Subcutaneous adipose tissue (tissue), 4 donors: ENCODE results near the gene HTT. TPM values are rescaled to one million over a fixed set of nuclear protein-coding genes. Genes with fewer than 3 reads are reported as not detected.

Experiments used
- total RNA-seq, 4 donors: library from RNA; depleted of rRNA; stranded (reverse); fragments of >200 nt; gene quantifications; one replicate each; pipeline ENCODE4 v1.1.0, GENCODE V29; 2016
- TF ChIP-seq, protein P1 (sequence below): fragments of 450-650 bp; IDR thresholded peaks from one replicate; pipeline ENCODE4 v1.5.1; 2016; ENCODE audit warnings: low read depth, mild to moderate bottlenecking, control low read depth, antibody characterized with exemption, moderate library complexity

The HTT gene
- total RNA-seq, 4 donors from 2014 or later = 48.2 to 79.3 (median 72.1) TPM

DNA sequence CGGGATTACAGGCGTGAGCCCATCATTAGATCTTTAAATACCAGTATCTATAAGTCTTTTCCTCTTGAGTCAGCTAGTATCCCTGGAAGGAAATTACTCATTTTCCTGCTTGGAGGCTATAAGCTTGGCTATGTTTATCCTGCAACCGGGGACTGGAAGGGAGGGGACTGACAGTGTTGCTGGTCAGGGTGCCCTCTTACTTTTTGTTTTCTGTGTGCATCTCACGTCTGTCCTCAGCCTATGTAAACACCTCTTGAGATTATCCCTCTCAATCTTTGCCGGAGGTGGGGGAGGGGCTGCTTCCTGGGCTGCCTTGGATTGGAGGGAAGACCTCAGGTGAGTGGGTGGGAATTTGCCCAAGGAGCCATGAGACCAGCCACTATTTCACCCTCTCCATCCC, 37.0 kb downstream of the HTT start:
- TF ChIP-seq, protein P1, sequence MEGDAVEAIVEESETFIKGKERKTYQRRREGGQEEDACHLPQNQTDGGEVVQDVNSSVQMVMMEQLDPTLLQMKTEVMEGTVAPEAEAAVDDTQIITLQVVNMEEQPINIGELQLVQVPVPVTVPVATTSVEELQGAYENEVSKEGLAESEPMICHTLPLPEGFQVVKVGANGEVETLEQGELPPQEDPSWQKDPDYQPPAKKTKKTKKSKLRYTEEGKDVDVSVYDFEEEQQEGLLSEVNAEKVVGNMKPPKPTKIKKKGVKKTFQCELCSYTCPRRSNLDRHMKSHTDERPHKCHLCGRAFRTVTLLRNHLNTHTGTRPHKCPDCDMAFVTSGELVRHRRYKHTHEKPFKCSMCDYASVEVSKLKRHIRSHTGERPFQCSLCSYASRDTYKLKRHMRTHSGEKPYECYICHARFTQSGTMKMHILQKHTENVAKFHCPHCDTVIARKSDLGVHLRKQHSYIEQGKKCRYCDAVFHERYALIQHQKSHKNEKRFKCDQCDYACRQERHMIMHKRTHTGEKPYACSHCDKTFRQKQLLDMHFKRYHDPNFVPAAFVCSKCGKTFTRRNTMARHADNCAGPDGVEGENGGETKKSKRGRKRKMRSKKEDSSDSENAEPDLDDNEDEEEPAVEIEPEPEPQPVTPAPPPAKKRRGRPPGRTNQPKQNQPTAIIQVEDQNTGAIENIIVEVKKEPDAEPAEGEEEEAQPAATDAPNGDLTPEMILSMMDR = no peak

DNA sequence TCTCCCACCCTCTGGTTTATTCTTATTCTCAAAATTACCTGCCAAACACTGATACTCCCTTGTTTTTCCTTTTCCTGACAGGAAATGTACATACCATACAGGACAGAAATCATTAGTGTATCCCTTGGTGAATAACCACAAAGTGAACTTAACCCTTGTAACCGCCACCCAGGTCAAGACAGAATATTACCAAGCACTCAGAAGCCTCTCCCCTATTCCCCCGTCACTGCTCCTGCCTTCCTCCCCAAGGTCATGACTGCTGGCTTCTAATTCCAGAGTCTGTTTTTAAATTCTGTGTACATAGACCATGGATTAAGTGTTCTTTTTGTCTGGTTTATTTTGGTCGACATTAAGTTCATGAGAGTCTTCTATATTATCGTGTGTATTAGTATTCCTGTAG, 37.7 kb downstream of the HTT start:
- TF ChIP-seq, protein P1 = no peak

DNA sequence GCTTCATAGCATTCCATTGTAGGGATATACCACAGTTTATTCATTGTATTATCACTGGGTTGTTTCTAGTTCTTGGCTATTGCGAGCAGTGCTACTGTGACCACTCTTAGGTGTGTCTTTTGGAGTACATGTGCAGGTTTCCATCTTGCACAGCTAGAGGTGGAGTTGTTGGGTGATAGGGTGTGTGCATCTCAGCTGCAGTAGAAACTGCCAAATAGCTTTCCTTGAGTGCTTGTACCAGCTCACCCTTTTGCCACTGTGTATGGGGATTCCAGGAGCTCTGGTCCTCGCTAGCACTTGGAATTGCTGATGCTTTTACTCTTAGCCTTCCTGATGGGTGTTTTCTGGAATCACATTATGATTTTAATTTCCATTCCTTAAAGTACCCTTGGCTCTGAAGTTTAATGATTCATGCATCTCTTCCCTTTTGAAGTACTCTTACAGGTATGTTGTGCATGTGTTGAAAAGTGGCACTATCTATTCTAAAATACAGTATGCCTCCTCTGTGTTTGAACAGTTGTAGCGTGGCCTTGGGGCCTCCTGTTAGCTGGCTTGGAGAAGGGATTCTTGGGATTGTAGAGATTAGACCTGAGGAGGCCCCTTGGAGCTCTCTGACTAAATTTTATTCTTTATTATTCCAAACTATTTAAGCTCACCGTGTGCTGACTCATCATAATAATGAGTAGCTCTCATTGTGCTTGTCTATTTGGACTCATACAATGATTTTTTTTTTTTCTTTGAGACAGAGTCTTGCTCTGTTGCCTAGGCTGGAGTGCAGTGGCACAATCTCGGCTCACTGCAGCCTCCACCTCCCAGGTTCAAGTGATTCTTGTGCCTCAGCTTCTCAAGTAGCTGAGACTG, 38.4 kb downstream of the HTT start:
- TF ChIP-seq, protein P1 = no peak

DNA sequence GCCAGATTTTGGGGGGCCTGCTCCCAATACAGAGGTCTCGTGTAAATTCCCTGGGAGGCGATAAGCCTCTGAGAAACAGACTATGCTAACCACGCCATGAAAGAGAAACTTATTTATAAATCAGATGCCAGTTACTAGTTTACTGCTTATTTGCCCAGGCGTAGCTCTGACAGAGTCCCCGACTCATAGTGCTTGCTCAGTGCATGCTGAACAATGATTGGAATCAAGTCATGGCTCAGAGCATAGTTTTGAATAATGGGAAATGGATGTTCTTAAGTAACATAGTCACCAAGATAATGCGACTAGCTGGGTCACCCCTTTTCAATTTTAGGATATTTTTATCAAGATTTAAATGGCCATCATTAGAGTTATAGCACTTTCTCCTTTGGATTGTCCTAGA, 39.9 kb downstream of the HTT start:
- TF ChIP-seq, protein P1 = no peak

DNA sequence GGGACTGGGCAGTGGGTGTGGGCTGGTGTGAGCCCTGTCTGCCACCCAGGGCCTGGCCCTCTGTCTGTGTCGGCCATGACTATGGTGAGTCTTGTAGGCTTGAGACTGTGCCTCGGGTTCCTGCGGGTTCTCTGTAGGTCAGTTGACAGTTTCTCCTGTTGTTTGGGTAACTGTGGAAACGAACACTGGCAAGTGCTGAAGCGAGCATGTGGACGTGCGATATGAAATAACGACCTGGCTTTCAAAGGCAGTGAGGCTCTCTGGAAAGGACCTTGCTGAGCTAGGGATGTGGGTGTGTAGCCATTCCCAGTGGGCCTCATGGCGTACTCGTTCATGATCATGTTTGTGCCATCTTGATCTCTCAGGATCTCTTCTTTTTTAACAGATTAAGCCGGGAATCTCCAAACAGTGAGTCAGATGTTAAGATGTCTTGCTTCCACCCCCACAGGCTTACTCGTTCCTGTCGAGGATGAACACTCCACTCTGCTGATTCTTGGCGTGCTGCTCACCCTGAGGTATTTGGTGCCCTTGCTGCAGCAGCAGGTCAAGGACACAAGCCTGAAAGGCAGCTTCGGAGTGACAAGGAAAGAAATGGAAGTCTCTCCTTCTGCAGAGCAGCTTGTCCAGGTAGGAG, 41.3 kb downstream of the HTT start:
- TF ChIP-seq, protein P1 = no peak

DNA sequence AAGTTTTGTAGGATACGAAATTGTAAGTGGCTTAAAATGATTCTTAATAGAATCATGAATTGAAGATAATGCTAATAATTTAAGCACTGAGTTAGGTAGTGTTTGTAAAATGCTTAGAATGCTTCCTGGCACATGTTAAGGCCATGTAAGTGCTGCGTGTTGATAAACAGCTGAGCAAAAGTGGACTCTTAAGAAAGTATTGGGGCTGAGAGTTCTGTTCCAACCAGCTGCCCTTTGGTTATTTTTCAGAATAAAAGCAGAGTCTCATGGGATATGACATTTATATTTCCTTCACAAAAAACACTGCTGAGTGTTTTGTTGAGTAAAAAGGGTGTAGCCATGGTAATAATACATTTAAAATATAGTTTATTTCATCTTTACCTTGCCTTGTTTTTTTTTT, 42.5 kb downstream of the HTT start:
- TF ChIP-seq, protein P1 = no peak

DNA sequence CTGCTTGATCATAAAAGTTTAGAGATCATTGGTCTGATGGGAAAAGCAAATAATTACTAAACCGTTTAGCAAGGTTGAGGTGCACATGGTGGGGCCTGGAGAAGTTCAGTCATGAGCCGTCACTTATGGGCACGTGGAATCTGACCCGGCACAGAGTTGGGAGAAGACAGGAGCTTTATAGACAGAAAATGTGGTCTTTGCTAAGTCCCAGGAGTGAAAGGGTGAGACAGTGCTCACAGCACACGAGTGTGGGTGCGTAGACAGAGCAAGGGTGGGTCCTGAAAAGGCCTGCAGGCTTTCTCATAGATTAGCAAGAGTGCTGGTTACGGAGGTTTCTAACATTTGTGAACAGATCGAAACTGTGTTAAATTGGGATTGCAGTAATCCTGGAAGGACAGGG, 43.8 kb downstream of the HTT start:
- TF ChIP-seq, protein P1 = no peak
